HepG2 (cell line): ENCODE measurements around the gene ZNF443. TPM values are rescaled to one million over a fixed set of nuclear protein-coding genes. Genes with fewer than 3 reads are reported as not detected.

ENCODE experiments used
- CREB1 ChIP-seq, 2 experiments: fragments of 450-650 bp in 1 of 2; IDR thresholded peaks; 2 replicates each; pipeline ENCODE4 v1.6.1; 2016 to 2017; ENCODE audit warnings: control low read depth in 1 of 2, mild to moderate bottlenecking in 1 of 2, missing compliant biosample characterization in 1 of 2, missing genetic modification characterization in 1 of 2
- FOSL1 ChIP-seq: sonication (generic); formaldehyde crosslinking; IDR thresholded peaks from 2 replicates; pipeline ENCODE4 v1.9.0; 2021; ENCODE audit warnings: missing genetic modification reagents, borderline replicate concordance
- HES4 ChIP-seq: sonication (generic); formaldehyde crosslinking; IDR thresholded peaks from 2 replicates; pipeline ENCODE4 v1.9.0; 2021; ENCODE audit warnings: mild to moderate bottlenecking, missing genetic modification reagents, borderline replicate concordance
- KAT7 ChIP-seq: IDR thresholded peaks from 2 replicates; pipeline ENCODE4 v1.6.1; 2018; ENCODE audit warnings: borderline replicate concordance, missing compliant biosample characterization
- PITX1 ChIP-seq: sonication (generic); formaldehyde crosslinking; IDR thresholded peaks from 2 replicates; pipeline ENCODE4 v1.5.1; 2020; ENCODE audit warnings: mild to moderate bottlenecking, missing genetic modification reagents
- RBM22 ChIP-seq: fragments of 200-400 bp; formaldehyde crosslinking; optimal IDR thresholded peaks from 2 replicates; pipeline ENCODE3; 2017; ENCODE audit warnings: mild to moderate bottlenecking, low read length, moderate library complexity
- RERE ChIP-seq: IDR thresholded peaks from 2 replicates; pipeline ENCODE4 v1.6.1; 2016; ENCODE audit warnings: low read depth, missing genetic modification reagents, missing compliant biosample characterization
- RFX3 ChIP-seq: IDR thresholded peaks from 2 replicates; pipeline ENCODE4 v1.6.1; 2016; ENCODE audit warnings: missing biosample characterization, missing genetic modification reagents
- SATB2 ChIP-seq: sonication (generic); formaldehyde crosslinking; IDR thresholded peaks from 2 replicates; pipeline ENCODE4 v1.5.0; 2020; ENCODE audit warnings: missing genetic modification reagents
- SMARCC2 ChIP-seq: fragments of 450-650 bp; IDR thresholded peaks from 2 replicates; pipeline ENCODE4 v1.6.1; 2017; ENCODE audit warnings: antibody characterized with exemption, mild to moderate bottlenecking
- SMYD3 ChIP-seq: sonication (generic); formaldehyde crosslinking; IDR thresholded peaks from 2 replicates; pipeline ENCODE4 v1.8.1; 2023; ENCODE audit warnings: mild to moderate bottlenecking, missing genetic modification reagents
- THYN1 ChIP-seq: sonication (generic); formaldehyde crosslinking; IDR thresholded peaks from 2 replicates; pipeline ENCODE4 v1.8.1; 2023; ENCODE audit warnings: low read depth, mild to moderate bottlenecking, moderate library complexity, missing genetic modification reagents, borderline replicate concordance
- TRIM22 ChIP-seq: fragments of 450-650 bp; IDR thresholded peaks from 2 replicates; pipeline ENCODE4 v1.6.1; 2017
- ZNF142 ChIP-seq: sonication (generic); formaldehyde crosslinking; IDR thresholded peaks from 2 replicates; pipeline ENCODE4 v1.4.0; 2020; ENCODE audit warnings: missing genetic modification reagents
- ZNF44 ChIP-seq: sonication (generic); formaldehyde crosslinking; IDR thresholded peaks from 2 replicates; pipeline ENCODE4 v1.5.1; 2020; ENCODE audit warnings: mild to moderate bottlenecking, missing genetic modification reagents
- ZNF580 ChIP-seq: IDR thresholded peaks from 2 replicates; pipeline ENCODE4 v1.6.1; 2016; ENCODE audit warnings: low read depth, borderline replicate concordance
- polyA plus RNA-seq, 8 experiments: library from polyadenylated mRNA; depleted of rRNA in 3 of 8; stranded (reverse) in 7 of 8; unstranded in 1 of 8; fragments of >200 nt; fragmentation: Illumina TruSeq in 4 of 8; extraction: Trizol in 4 of 8; gene quantifications; 2 replicates each; pipeline versions ENCODE4 v1.2.1 to v1.2.3, GENCODE V29; 2011 to 2016; ENCODE audit warnings: low read depth in 4 of 8, missing spikeins in 1 of 8, mixed read lengths in 1 of 8; ENCODE audit not compliant: insufficient read depth in 1 of 8
- total RNA-seq, 5 experiments: library from RNA; depleted of rRNA; stranded (reverse); fragments of >200 nt; fragmentation: Illumina TruSeq; extraction: Trizol; gene quantifications; 2 replicates each; pipeline ENCODE4 v1.2.3, GENCODE V29; 2016; ENCODE audit warnings: low read depth in 1 of 5

The ZNF443 gene
- total and polyA plus RNA-seq, 2 of the 13 experiments (the other 11 are each of a cell fraction or from before 2014, with no cell fraction given): 3.6 to 19.0 TPM

- TF ChIP-seq ZNF142 (CRISPR knock-in tag) (peak; percentile 59; the same call in 1 of the 2 replicates), SATB2 (no peak), KAT7 (CRISPR knock-in tag) (no peak; the same call in 1 of the 2 replicates), PITX1 (peak; percentile 63; the same call in 1 of the 2 replicates), SMARCC2 (no peak), TRIM22 (no peak), CREB1 (IDR thresholded peaks at IDR 0.05) (peak; percentile 19; the same call in 1 of the 2 replicates), CREB1 (CRISPR knock-in tag; IDR thresholded peaks at IDR 0.05) (no peak; the same call in 1 of the 2 replicates), THYN1 (CRISPR knock-in tag) (no peak), ZNF44 (CRISPR knock-in tag) (peak; percentile 14; the same call in 1 of the 2 replicates), RFX3 (CRISPR knock-in tag) (peak; percentile 81), RBM22 (peak; percentile 28), RERE (CRISPR knock-in tag) (no peak), HES4 (CRISPR knock-in tag) (0 out of 2 replicates have a peak, but pooled peaks have one; percentile 39), SMYD3 (CRISPR knock-in tag) (no peak), ZNF580 (CRISPR knock-in tag) (peak; percentile 64; the same call in 1 of the 2 replicates), FOSL1 (CRISPR knock-in tag) (no peak)
Observed at GRCh38 chr19:12484371-12485051, 43.7 kb upstream of the ZNF443 start, which contains the start of gene ZNF709 (continued).
